MCF 10A (cell line): ENCODE results near the gene CRYBG1. TPM values are rescaled to one million over a fixed set of nuclear protein-coding genes. Genes with fewer than 3 reads are reported as not detected.

Experiments
- BruUV-seq: library from RNA; stranded (reverse); fragments of 400-500 nt; replicated peaks from 2 replicates; lab custom pipeline; 2021; lab: Mats Ljungman, UMichigan
- CTCF ChIA-PET: fragments of 300-600 bp; sonication (Branson Sonifier 250); formaldehyde crosslinking; extraction: SDS; loops from one replicate; lab custom pipeline; 2021; ENCODE audit warnings: antibody characterized with exemption, inconsistent platforms; lab: Yijun Ruan, JAX
- POLR2A ChIA-PET: fragments of 300-600, 350-650 bp; sonication (Branson Sonifier 250); formaldehyde crosslinking; extraction: SDS; loops from one replicate; lab custom pipeline; 2020; ENCODE audit warnings: antibody characterized with exemption, inconsistent platforms; lab: Yijun Ruan, JAX
- DNase-seq: peaks from one replicate; pipeline ENCODE4 v3.0.0-alpha.2; 2018; ENCODE audit not compliant: unreplicated experiment
- H3K27ac Mint-ChIP-seq: one replicate; pipeline ENCODE4 v1.8.0; 2022; ENCODE audit warnings: mild to moderate bottlenecking, low read depth, mixed read lengths; ENCODE audit not compliant: unreplicated experiment
- H3K27me3 Mint-ChIP-seq: one replicate; pipeline ENCODE4 v1.8.0; 2022; ENCODE audit warnings: mixed read lengths; ENCODE audit not compliant: insufficient read depth, unreplicated experiment
- H3K36me3 Mint-ChIP-seq: one replicate; pipeline ENCODE4 v1.8.0; 2022; ENCODE audit warnings: mild to moderate bottlenecking, moderate library complexity, mixed read lengths; ENCODE audit not compliant: insufficient read depth, unreplicated experiment
- H3K4me1 Mint-ChIP-seq: one replicate; pipeline ENCODE4 v1.8.0; 2022; ENCODE audit warnings: mixed read lengths; ENCODE audit not compliant: insufficient read depth, unreplicated experiment
- H3K4me3 Mint-ChIP-seq: one replicate; pipeline ENCODE4 v1.8.0; 2022; ENCODE audit warnings: mild to moderate bottlenecking, moderate library complexity, mixed read lengths; ENCODE audit not compliant: unreplicated experiment
- H3K9me3 Mint-ChIP-seq: one replicate; pipeline ENCODE4 v1.8.0; 2022; ENCODE audit warnings: mixed read lengths; ENCODE audit not compliant: unreplicated experiment
- intact Hi-C: fragments of 100-400 bp; cut with micrococcal nuclease; formaldehyde crosslinking; loops from 2 replicates; pipeline ENCODE4 v1.14.1; 2022
- total RNA-seq: library from RNA; stranded (reverse); gene quantifications from 2 replicates; pipeline ENCODE4 v1.2.3, GENCODE V29; 2022
- TF ChIP-seq, protein P1 (sequence below): fragments of 200-600 bp; IDR thresholded peaks from one replicate; pipeline ENCODE4 v1.8.0; 2022; ENCODE audit warnings: antibody characterized with exemption, mild to moderate bottlenecking; ENCODE audit not compliant: unreplicated experiment

CRYBG1 gene
- total RNA-seq, 1 experiment from 2014 or later, result 45.3 TPM

DNA sequence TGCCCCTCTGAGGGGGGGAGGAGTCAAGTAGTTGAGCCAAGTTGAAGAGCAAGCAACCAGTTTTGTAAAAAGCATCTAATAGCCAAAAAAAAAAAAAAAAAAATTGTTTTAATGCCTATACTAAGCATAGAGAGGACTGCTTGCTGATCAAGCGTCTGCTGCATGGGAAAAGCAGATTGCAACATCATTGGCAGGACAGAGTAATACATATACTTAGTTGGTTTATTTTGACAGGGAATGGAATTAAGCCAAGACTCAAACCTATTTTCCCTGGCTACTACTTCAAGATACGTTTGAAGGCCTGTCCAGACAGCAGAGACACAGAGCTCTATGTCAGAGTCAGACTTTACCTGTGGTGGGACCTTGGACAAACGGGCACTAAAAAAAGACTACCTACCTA, 148.3 kb downstream of the CRYBG1 start:
- intact Hi-C loops, result no loop called here
- peak; percentile 94 for DNase-seq
- H3K4me3 Mint-ChIP-seq, result no peak overlapping the region
- H3K27me3 Mint-ChIP-seq, result no peaks in the 10 kb centered on the region
- H3K36me3 Mint-ChIP-seq, result no peaks in the 10 kb centered on the region
- H3K4me1 Mint-ChIP-seq, result peaks cover 32% of the 10 kb centered on the region
- TF ChIP-seq, protein P1, sequence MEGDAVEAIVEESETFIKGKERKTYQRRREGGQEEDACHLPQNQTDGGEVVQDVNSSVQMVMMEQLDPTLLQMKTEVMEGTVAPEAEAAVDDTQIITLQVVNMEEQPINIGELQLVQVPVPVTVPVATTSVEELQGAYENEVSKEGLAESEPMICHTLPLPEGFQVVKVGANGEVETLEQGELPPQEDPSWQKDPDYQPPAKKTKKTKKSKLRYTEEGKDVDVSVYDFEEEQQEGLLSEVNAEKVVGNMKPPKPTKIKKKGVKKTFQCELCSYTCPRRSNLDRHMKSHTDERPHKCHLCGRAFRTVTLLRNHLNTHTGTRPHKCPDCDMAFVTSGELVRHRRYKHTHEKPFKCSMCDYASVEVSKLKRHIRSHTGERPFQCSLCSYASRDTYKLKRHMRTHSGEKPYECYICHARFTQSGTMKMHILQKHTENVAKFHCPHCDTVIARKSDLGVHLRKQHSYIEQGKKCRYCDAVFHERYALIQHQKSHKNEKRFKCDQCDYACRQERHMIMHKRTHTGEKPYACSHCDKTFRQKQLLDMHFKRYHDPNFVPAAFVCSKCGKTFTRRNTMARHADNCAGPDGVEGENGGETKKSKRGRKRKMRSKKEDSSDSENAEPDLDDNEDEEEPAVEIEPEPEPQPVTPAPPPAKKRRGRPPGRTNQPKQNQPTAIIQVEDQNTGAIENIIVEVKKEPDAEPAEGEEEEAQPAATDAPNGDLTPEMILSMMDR, result no peak
- ChIA-PET CTCF (interaction anchor here (0.6 to 6.8 kb wide), 9 partner anchors 13 to 63 kb away, joined by 3 to 39 read pairs (median 4); no protein-coding TSS in a partner anchor), POLR2A (interaction anchor here (0.6 to 9.4 kb wide), 16 partner anchors 8 to 174 kb away, joined by 3 to 208 read pairs (median 23); no protein-coding TSS in a partner anchor)
- H3K9me3 Mint-ChIP-seq, result no peaks in the 10 kb centered on the region
- H3K27ac Mint-ChIP-seq, result no peak overlapping the region
- BruUV-seq, result no TSS peak

- peak; percentile 19 for DNase-seq
- Mint-ChIP-seq H3K9me3 (no peaks in the 10 kb centered on the region), H3K27me3 (no peaks in the 10 kb centered on the region), H3K27ac (peak overlapping the region; percentile 11), H3K36me3 (no peaks in the 10 kb centered on the region), H3K4me3 (peak overlapping the region; percentile 95), H3K4me1 (peaks cover 37% of the 10 kb centered on the region)
- intact Hi-C loops, result loop anchor here (5.0 kb wide), 1 partner anchor 483 kb away; no protein-coding TSS in a partner anchor
- no TSS peak for BruUV-seq
- POLR2A ChIA-PET, result interaction anchor here (0.6 to 9.4 kb wide), 18 partner anchors 8 to 1459 kb away, joined by 3 to 208 read pairs (median 14); no protein-coding TSS in a partner anchor
- TF ChIP-seq, protein P1, result no peak
- CTCF ChIA-PET, result interaction anchor here (0.6 to 6.8 kb wide), 12 partner anchors 12 to 67 kb away, joined by 3 to 39 read pairs (median 4); no protein-coding TSS in a partner anchor
These were observed 149.0 kb downstream of the CRYBG1 start for GRCh38 chr6:106509420-106510089.

GRCh38 chr6:106510090-106510970, 149.8 kb downstream of the CRYBG1 start:
- H3K36me3 Mint-ChIP-seq, result no peaks in the 10 kb centered on the region
- peak; percentile 95 for DNase-seq
- intact Hi-C loops, result loop anchor here (5.0 kb wide), 1 partner anchor 482 kb away; no protein-coding TSS in a partner anchor
- H3K27ac Mint-ChIP-seq, result peak overlapping the region; percentile 96
- CTCF ChIA-PET, result interaction anchor here (0.7 to 6.8 kb wide), 9 partner anchors 12 to 68 kb away, joined by 3 to 39 read pairs (median 4); no protein-coding TSS in a partner anchor
- POLR2A ChIA-PET, result interaction anchor here (0.6 to 9.4 kb wide), 21 partner anchors 7 to 1458 kb away, joined by 3 to 208 read pairs (median 10); no protein-coding TSS in a partner anchor
- peaks cover 37% of the 10 kb centered on the region for H3K4me1 Mint-ChIP-seq
- no TSS peak for BruUV-seq
- H3K4me3 Mint-ChIP-seq, result peak overlapping the region; percentile 95
- no peaks in the 10 kb centered on the region for H3K27me3 Mint-ChIP-seq
- TF ChIP-seq, protein P1, result no peak
- H3K9me3 Mint-ChIP-seq, result no peaks in the 10 kb centered on the region
